HEK293T (cell line): ENCODE data around the gene SBK3.

Experiments
- CTCF ChIA-PET: fragments of 350-600 bp; formaldehyde crosslinking; extraction: SDS; loops from one replicate; lab custom pipeline; 2021; ENCODE audit warnings: antibody characterized with exemption, inconsistent platforms; lab: Yijun Ruan, JAX
- POLR2A ChIA-PET: fragments of 350-600 bp; formaldehyde crosslinking; extraction: SDS; loops from one replicate; lab custom pipeline; 2020; ENCODE audit warnings: antibody characterized with exemption, inconsistent platforms; lab: Yijun Ruan, JAX
- DNase-seq: peaks from one replicate; pipeline ENCODE4 v3.0.0; 2012; ENCODE audit warnings: mixed read lengths; ENCODE audit errors: extremely low spot score
- ARNT ChIP-seq: fragments of 450-650 bp; IDR thresholded peaks from 2 replicates; pipeline ENCODE4 v1.6.1; 2017; ENCODE audit warnings: mild to moderate bottlenecking
- BHLHE40 ChIP-seq: fragments of 450-650 bp; IDR thresholded peaks from 2 replicates; pipeline ENCODE4 v1.6.1; 2016; ENCODE audit warnings: mild to moderate bottlenecking, moderate library complexity, borderline replicate concordance
- CTBP1 ChIP-seq: fragments of 450-650 bp; IDR thresholded peaks from 2 replicates; pipeline ENCODE4 v1.6.1; 2016; ENCODE audit warnings: borderline replicate concordance
- ELF4 ChIP-seq: fragments of 450-650 bp; IDR thresholded peaks from 2 replicates; pipeline ENCODE4 v1.6.1; 2017; ENCODE audit warnings: antibody characterized with exemption
- FOXA1 ChIP-seq: fragments of 450-650 bp; IDR thresholded peaks from 2 replicates; pipeline ENCODE4 v1.6.1; 2016; ENCODE audit warnings: mild to moderate bottlenecking
- FOXK2 ChIP-seq: fragments of 450-650 bp; IDR thresholded peaks from 2 replicates; pipeline ENCODE4 v1.6.1; 2016; ENCODE audit warnings: mild to moderate bottlenecking
- FOXM1 ChIP-seq: fragments of 450-650 bp; IDR thresholded peaks from 2 replicates; pipeline ENCODE4 v1.6.1; 2017; ENCODE audit warnings: mild to moderate bottlenecking, borderline replicate concordance
- HDGF ChIP-seq: fragments of 450-650 bp; IDR thresholded peaks from 2 replicates; pipeline ENCODE4 v1.6.1; 2017; ENCODE audit warnings: antibody characterized with exemption, borderline replicate concordance
- L3MBTL2 ChIP-seq: fragments of 450-650 bp; conservative IDR thresholded peaks from 2 replicates; pipeline ENCODE4 v1.6.1; 2016; ENCODE audit warnings: mild to moderate bottlenecking
- LEF1 ChIP-seq: fragments of 450-650 bp; IDR thresholded peaks from 2 replicates; pipeline ENCODE4 v1.6.1; 2017; ENCODE audit warnings: mild to moderate bottlenecking, borderline replicate concordance
- NFRKB ChIP-seq: fragments of 450-650 bp; IDR thresholded peaks from 2 replicates; pipeline ENCODE4 v1.6.1; 2016; ENCODE audit warnings: mild to moderate bottlenecking, moderate library complexity
- PKNOX1 ChIP-seq: fragments of 450-650 bp; IDR thresholded peaks from 2 replicates; pipeline ENCODE4 v1.6.1; 2016
- SP1 ChIP-seq: fragments of 450-650 bp; IDR thresholded peaks from 2 replicates; pipeline ENCODE4 v1.6.1; 2017
- SUZ12 ChIP-seq: fragments of 450-650 bp; IDR thresholded peaks from 2 replicates; pipeline ENCODE4 v1.6.1; 2016; ENCODE audit warnings: mild to moderate bottlenecking
- TARDBP ChIP-seq: fragments of 450-650 bp; IDR thresholded peaks from 2 replicates; pipeline ENCODE4 v1.6.1; 2016
- ZNF384 ChIP-seq: fragments of 450-650 bp; IDR thresholded peaks from 2 replicates; pipeline ENCODE4 v1.6.1; 2016

Gene SBK3

DNA sequence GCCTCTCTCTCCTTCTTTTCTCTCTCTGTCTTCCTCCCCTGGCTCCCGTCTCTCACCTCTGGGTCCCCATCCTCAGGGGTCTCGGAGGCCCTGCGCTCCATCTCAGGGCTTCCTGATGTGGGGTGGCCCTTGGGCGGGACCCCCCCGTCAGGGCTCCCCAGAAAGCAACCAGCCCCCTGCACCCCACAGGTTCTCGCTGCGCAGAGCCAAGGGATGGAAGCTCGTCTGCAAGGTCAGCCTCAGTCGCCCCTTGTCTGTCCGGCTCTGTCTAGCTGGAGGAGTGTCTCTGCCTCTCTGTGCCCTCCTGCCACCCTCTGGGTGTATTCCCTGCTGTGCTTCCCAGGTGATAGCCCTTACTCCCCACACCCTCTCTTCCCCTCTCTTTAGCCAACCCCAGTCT is at the start of gene SBK3:
Gene SBK3 (minus strand): TSS at position 101 of the 400 bp plus-strand sequence. CDS start 0 bp downstream, at position 101.
- ChIA-PET POLR2A (no interaction called here), CTCF (no interaction called here)
- DNase-seq: peak; percentile 3
- TF ChIP-seq L3MBTL2: no peak
- no peak for TF ChIP-seq FOXA1
- no peak for TF ChIP-seq CTBP1
- no peak for TF ChIP-seq FOXK2
- no peak for TF ChIP-seq ARNT
- no peak for TF ChIP-seq PKNOX1
- TF ChIP-seq ZNF384: no peak
- no peak for TF ChIP-seq TARDBP
- TF ChIP-seq BHLHE40: no peak
- no peak for TF ChIP-seq SUZ12
- TF ChIP-seq FOXM1: no peak

GRCh38 chr19:55593096-55593772 is 47.9 kb upstream of the SBK3 start:
- POLR2A ChIA-PET: interaction anchor here (0.9 kb wide), 1 partner anchor 12 kb away, joined by 3 read pairs; the partner anchor contains the start of gene ZNF579
- DNase-seq: no peak
- CTCF ChIA-PET: no interaction called here
- no peak for TF ChIP-seq CTBP1
- TF ChIP-seq BHLHE40: no peak
- no peak for TF ChIP-seq PKNOX1
- TF ChIP-seq L3MBTL2: no peak
- no peak for TF ChIP-seq FOXA1
- TF ChIP-seq FOXK2: no peak
- no peak for TF ChIP-seq SUZ12
- TF ChIP-seq ZNF384: no peak
- TF ChIP-seq ELF4: no peak
- TF ChIP-seq SP1: no peak
- TF ChIP-seq FOXM1: no peak

- no peak for TF ChIP-seq SUZ12
- TF ChIP-seq BHLHE40: no peak
- TF ChIP-seq ARNT: no peak
- TF ChIP-seq CTBP1: no peak
- TF ChIP-seq FOXA1: no peak
- no peak for TF ChIP-seq LEF1
- TF ChIP-seq NFRKB: no peak
- no peak for TF ChIP-seq L3MBTL2
- TF ChIP-seq TARDBP: no peak
- no peak for TF ChIP-seq PKNOX1
- no peak for TF ChIP-seq ELF4
- no peak for TF ChIP-seq FOXK2
- TF ChIP-seq HDGF: no peak
- no peak for TF ChIP-seq FOXM1
- no peak for TF ChIP-seq ZNF384
- TF ChIP-seq SP1: no peak
- ChIA-PET CTCF (no interaction called here), POLR2A (interaction anchor here (0.9 kb wide), 1 partner anchor 12 kb away, joined by 3 read pairs; the partner anchor contains the start of gene ZNF579)
Measured at GRCh38 chr19:55592391-55593090, 47.2 kb upstream of the SBK3 start.

DNA sequence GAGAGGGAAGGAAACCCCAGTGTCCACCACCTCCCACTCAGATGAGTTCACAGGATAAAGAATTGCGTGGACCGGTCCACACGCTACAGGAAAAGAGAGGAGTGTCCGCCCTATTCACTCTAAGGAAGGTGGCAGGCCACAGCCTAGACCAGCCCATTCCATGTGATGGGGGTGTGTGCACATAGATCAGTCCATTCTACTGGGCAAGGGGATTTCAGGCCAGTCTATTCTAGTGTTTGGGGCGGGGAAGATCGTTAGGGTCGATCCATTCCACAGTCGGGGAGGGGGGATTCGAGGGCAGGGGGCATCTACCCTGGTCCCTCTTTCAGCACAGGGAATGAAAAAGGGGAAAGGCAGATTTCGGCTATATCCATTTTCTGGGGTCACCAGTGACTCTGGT is 46.2 kb upstream of the SBK3 start:
- DNase-seq: peak; percentile 26
- POLR2A ChIA-PET: interaction anchor here (1.0 kb wide), 1 partner anchor 8 kb away, joined by 4 read pairs; the partner anchor contains the start of gene FIZ1
- TF ChIP-seq BHLHE40: no peak
- TF ChIP-seq FOXM1: no peak
- no peak for TF ChIP-seq ZNF384
- no peak for TF ChIP-seq LEF1
- CTCF ChIA-PET: no interaction called here

More at GRCh38 chr19:55592391-55593090, 47.2 kb upstream of the SBK3 start:
- no peak for DNase-seq

GRCh38 chr19:55590617-55591016 is 45.3 kb upstream of the SBK3 start:
- peak; percentile 52 for DNase-seq
- TF ChIP-seq PKNOX1: 0 out of 2 replicates have a peak, but pooled peaks have one; percentile 21
- no peak for TF ChIP-seq SUZ12
- ChIA-PET CTCF (no interaction called here), POLR2A (interaction anchor here (1.0 kb wide), 1 partner anchor 9 kb away, joined by 4 read pairs; the partner anchor contains the start of gene FIZ1)
